HEK293 (cell line): ENCODE measurements around the gene VSIR.
A peak's percentile ranks its signal among the peaks of the same experiment; 100 is the strongest.

Experiments
- CTCF ChIA-PET: fragments of 350-600 bp; formaldehyde crosslinking; extraction: SDS; loops from one replicate; lab custom pipeline; 2021; ENCODE audit warnings: antibody characterized with exemption; lab: Yijun Ruan, JAX
- POLR2A ChIA-PET: fragments of 300-600 bp; formaldehyde crosslinking; extraction: SDS; loops from one replicate; lab custom pipeline; 2020; ENCODE audit warnings: antibody characterized with exemption, inconsistent platforms; lab: Yijun Ruan, JAX
- H3K27ac ChIP-seq: fragments of 200-500 bp; sonication (Bioruptor generic); 2 replicates; pipeline ENCODE4 v1.5.1; 2014; ENCODE audit warnings: low read depth, low read length, control low read depth, inconsistent platforms; ENCODE audit errors: extremely low read depth
- H3K36me3 ChIP-seq, 2 experiments: fragments of 200-500 bp in 1 of 2; sonication (Bioruptor generic) in 1 of 2; 1 replicate in 1 of 2; 2 replicates in 1 of 2; pipeline ENCODE4 v1.5.1; 2014 to 2017; ENCODE audit warnings: inconsistent platforms in 2 of 2, low read length in 2 of 2; ENCODE audit not compliant: control insufficient read depth in 2 of 2, insufficient read depth in 1 of 2
- H3K4me1 ChIP-seq: fragments of 200-500 bp; sonication (Bioruptor generic); 2 replicates; pipeline ENCODE4 v1.5.1; 2014; ENCODE audit warnings: mild to moderate bottlenecking, low read length, inconsistent platforms; ENCODE audit not compliant: control insufficient read depth, insufficient read depth
- H3K4me3 ChIP-seq: 2 replicates; pipeline ENCODE4 v1.5.1; 2011; ENCODE audit warnings: low read depth, mild to moderate bottlenecking, control low read depth, low read length, moderate library complexity
- H3K9me3 ChIP-seq: fragments of 200-500 bp; sonication (Bioruptor generic); 2 replicates; pipeline ENCODE4 v1.5.1; 2014; ENCODE audit warnings: low read depth, low read length, inconsistent platforms; ENCODE audit not compliant: control insufficient read depth, insufficient read depth
- AEBP2 ChIP-seq: fragments of 450-650 bp; formaldehyde crosslinking; IDR thresholded peaks from 2 replicates; pipeline ENCODE4 v1.5.1; 2016; ENCODE audit warnings: missing biosample characterization, missing genetic modification characterization, borderline replicate concordance
- EGR2 ChIP-seq: fragments of 450-650 bp; formaldehyde crosslinking; IDR thresholded peaks from 2 replicates; pipeline ENCODE4 v1.5.1; 2016; ENCODE audit warnings: low read depth, missing biosample characterization, missing genetic modification characterization
- GLIS1 ChIP-seq: fragments of 450-650 bp; formaldehyde crosslinking; IDR thresholded peaks from 2 replicates; pipeline ENCODE4 v1.5.1; 2016; ENCODE audit warnings: missing biosample characterization, missing genetic modification characterization
- KLF1 ChIP-seq: fragments of 450-650 bp; formaldehyde crosslinking; IDR thresholded peaks from 2 replicates; pipeline ENCODE4 v1.5.1; 2016; ENCODE audit warnings: missing biosample characterization, missing genetic modification characterization
- KLF10 ChIP-seq: fragments of 450-650 bp; IDR thresholded peaks from 2 replicates; pipeline ENCODE4 v1.5.1; 2018; ENCODE audit warnings: missing biosample characterization, mild to moderate bottlenecking, missing genetic modification characterization
- MYNN ChIP-seq: fragments of 450-650 bp; formaldehyde crosslinking; IDR thresholded peaks from 2 replicates; pipeline ENCODE4 v1.5.1; 2016; ENCODE audit warnings: missing biosample characterization, missing genetic modification characterization, borderline replicate concordance
- PATZ1 ChIP-seq: fragments of 450-650 bp; formaldehyde crosslinking; IDR thresholded peaks from 2 replicates; pipeline ENCODE4 v1.5.1; 2016; ENCODE audit warnings: missing biosample characterization, missing genetic modification characterization
- REPIN1 ChIP-seq: fragments of 450-650 bp; formaldehyde crosslinking; IDR thresholded peaks from 2 replicates; pipeline ENCODE4 v1.5.1; 2017; ENCODE audit warnings: missing biosample characterization, missing genetic modification characterization, low read depth
- SP2 ChIP-seq: fragments of 450-650 bp; formaldehyde crosslinking; IDR thresholded peaks from 2 replicates; pipeline ENCODE4 v1.5.1; 2016; ENCODE audit warnings: missing biosample characterization, missing genetic modification characterization
- SP3 ChIP-seq: fragments of 450-650 bp; formaldehyde crosslinking; IDR thresholded peaks from 2 replicates; pipeline ENCODE4 v1.5.1; 2016; ENCODE audit warnings: missing biosample characterization, missing genetic modification characterization
- ZBTB17 ChIP-seq: fragments of 450-650 bp; formaldehyde crosslinking; IDR thresholded peaks from 2 replicates; pipeline ENCODE4 v1.5.1; 2016; ENCODE audit warnings: missing biosample characterization, missing genetic modification characterization
- ZBTB21 ChIP-seq: fragments of 450-650 bp; formaldehyde crosslinking; IDR thresholded peaks from 2 replicates; pipeline ENCODE4 v1.5.1; 2017; ENCODE audit warnings: missing biosample characterization, missing genetic modification characterization
- ZBTB26 ChIP-seq: fragments of 450-650 bp; formaldehyde crosslinking; optimal IDR thresholded peaks from 2 replicates; pipeline ENCODE3; 2016; ENCODE audit warnings: missing biosample characterization, mild to moderate bottlenecking, missing genetic modification characterization
- ZFHX2 ChIP-seq: fragments of 450-650 bp; formaldehyde crosslinking; conservative IDR thresholded peaks from 2 replicates; pipeline ENCODE4 v1.5.1; 2016; ENCODE audit warnings: missing biosample characterization, missing genetic modification characterization
- ZNF10 ChIP-seq: fragments of 450-650 bp; formaldehyde crosslinking; IDR thresholded peaks from 2 replicates; pipeline ENCODE4 v1.5.1; 2017; ENCODE audit warnings: missing biosample characterization, missing genetic modification characterization
- ZNF2 ChIP-seq: fragments of 450-650 bp; formaldehyde crosslinking; IDR thresholded peaks from 2 replicates; pipeline ENCODE4 v1.5.1; 2016; ENCODE audit warnings: missing biosample characterization, missing genetic modification characterization
- ZNF214 ChIP-seq: fragments of 450-650 bp; formaldehyde crosslinking; IDR thresholded peaks from 2 replicates; pipeline ENCODE4 v1.5.1; 2017; ENCODE audit warnings: missing biosample characterization, mild to moderate bottlenecking, missing genetic modification characterization, borderline replicate concordance
- ZNF26 ChIP-seq: fragments of 450-650 bp; formaldehyde crosslinking; IDR thresholded peaks from 2 replicates; pipeline ENCODE4 v1.5.1; 2016; ENCODE audit warnings: missing biosample characterization, missing genetic modification characterization
- ZNF366 ChIP-seq: fragments of 450-650 bp; formaldehyde crosslinking; conservative IDR thresholded peaks from 2 replicates; pipeline ENCODE4 v1.5.1; 2016; ENCODE audit warnings: missing biosample characterization, missing genetic modification characterization
- ZNF394 ChIP-seq: fragments of 450-650 bp; formaldehyde crosslinking; IDR thresholded peaks from 2 replicates; pipeline ENCODE4 v1.5.1; 2016; ENCODE audit warnings: missing biosample characterization, missing genetic modification characterization, mild to moderate bottlenecking, moderate library complexity, borderline replicate concordance
- ZNF404 ChIP-seq: fragments of 450-650 bp; formaldehyde crosslinking; IDR thresholded peaks from 2 replicates; pipeline ENCODE4 v1.5.1; 2017; ENCODE audit warnings: missing biosample characterization, missing genetic modification characterization
- ZNF549 ChIP-seq: fragments of 450-650 bp; IDR thresholded peaks from 2 replicates; pipeline ENCODE4 v1.5.1; 2018; ENCODE audit warnings: missing biosample characterization, missing genetic modification characterization, mild to moderate bottlenecking, inconsistent platforms, moderate library complexity
- ZNF600 ChIP-seq: fragments of 450-650 bp; formaldehyde crosslinking; IDR thresholded peaks from 2 replicates; pipeline ENCODE4 v1.5.1; 2016; ENCODE audit warnings: missing biosample characterization, missing genetic modification characterization
- ZNF660 ChIP-seq: fragments of 450-650 bp; IDR thresholded peaks from 2 replicates; pipeline ENCODE4 v1.5.1; 2018; ENCODE audit warnings: missing biosample characterization, mild to moderate bottlenecking, missing genetic modification characterization
- ZNF664 ChIP-seq: fragments of 450-650 bp; formaldehyde crosslinking; IDR thresholded peaks from 2 replicates; pipeline ENCODE4 v1.5.1; 2016; ENCODE audit warnings: missing biosample characterization, missing genetic modification characterization
- ZNF692 ChIP-seq: fragments of 450-650 bp; formaldehyde crosslinking; IDR thresholded peaks from 2 replicates; pipeline ENCODE4 v1.5.1; 2016; ENCODE audit warnings: missing biosample characterization, missing genetic modification characterization
- ZNF76 ChIP-seq: fragments of 450-650 bp; formaldehyde crosslinking; IDR thresholded peaks from 2 replicates; pipeline ENCODE4; 2016; ENCODE audit warnings: low read depth, missing biosample characterization, missing genetic modification characterization, borderline replicate concordance
- ZNF777 ChIP-seq: fragments of 450-650 bp; formaldehyde crosslinking; IDR thresholded peaks from 2 replicates; pipeline ENCODE4 v1.5.1; 2017; ENCODE audit warnings: missing biosample characterization, missing genetic modification characterization, borderline replicate concordance
- ZSCAN16 ChIP-seq: fragments of 450-650 bp; formaldehyde crosslinking; IDR thresholded peaks from 2 replicates; pipeline ENCODE4 v1.5.1; 2016; ENCODE audit warnings: missing biosample characterization, missing genetic modification characterization
- ZSCAN30 ChIP-seq: fragments of 450-650 bp; IDR thresholded peaks from 2 replicates; pipeline ENCODE4 v1.5.1; 2018; ENCODE audit warnings: missing biosample characterization, mild to moderate bottlenecking, missing genetic modification characterization, moderate library complexity

Gene VSIR

GRCh38 chr10:71773221-71773971, at the start of gene VSIR:
VSIR (minus strand) TSS chr10:71773520; CDS start chr10:71773439, 81 bp downstream.
- Histone ChIP-seq H3K4me1 (no peaks in the 10 kb centered on the region; the same call in 1 of the 2 replicates), H3K9me3 (no peaks in the 10 kb centered on the region), H3K4me3 (peak within 1 kb of the TSS; percentile 39), H3K27ac (no peak within 1 kb of the TSS), H3K36me3 (no peaks in the 10 kb centered on the region)
- POLR2A ChIA-PET = interaction anchor here (1.2 to 1.3 kb wide), 2 partner anchors 10 to 32 kb away, joined by 3 to 4 read pairs; no protein-coding TSS in a partner anchor
- CTCF ChIA-PET = interaction anchor here (0.5 to 2.7 kb wide), 27 partner anchors 9 to 1398 kb away, joined by 3 to 17 read pairs (median 4); partner anchors contain the start of gene ASCC1
- TF ChIP-seq ZBTB17 (peak; percentile 62), KLF1 (peak; percentile 74), ZNF26 (tag by site-specific recombination) (no peak), ZNF10 (tag by site-specific recombination) (peak; percentile 35; the same call in 1 of the 2 replicates), MYNN (tag by site-specific recombination) (no peak), GLIS1 (peak; percentile 73), REPIN1 (no peak), ZBTB26 (tag by site-specific recombination) (peak; percentile 51), ZNF600 (tag by site-specific recombination) (peak; percentile 45; the same call in 1 of the 2 replicates), ZNF660 (tag by site-specific recombination) (peak; percentile 92), SP3 (tag by site-specific recombination) (peak; percentile 62; the same call in 1 of the 2 replicates), ZNF777 (tag by site-specific recombination) (no peak), ZNF549 (tag by site-specific recombination) (no peak), ZNF664 (tag by site-specific recombination) (no peak), ZNF692 (tag by site-specific recombination) (peak; percentile 56; the same call in 1 of the 2 replicates), PATZ1 (tag by site-specific recombination) (peak; percentile 68), ZNF214 (tag by site-specific recombination) (no peak), ZBTB21 (tag by site-specific recombination) (no peak), SP2 (peak; percentile 67), ZSCAN30 (tag by site-specific recombination) (peak; percentile 90), ZSCAN16 (no peak), EGR2 (tag by site-specific recombination) (peak; percentile 77), ZNF366 (tag by site-specific recombination) (no peak), KLF10 (tag by site-specific recombination) (peak; percentile 79), ZFHX2 (tag by site-specific recombination) (peak; percentile 95), AEBP2 (tag by site-specific recombination) (no peak), ZNF76 (tag by site-specific recombination) (peak; percentile 50; the same call in 1 of the 2 replicates), ZNF394 (tag by site-specific recombination) (no peak), ZNF2 (tag by site-specific recombination) (no peak), ZNF404 (tag by site-specific recombination) (no peak)
